K562 (cell line): ENCODE data around the gene CNPPD1. TPM values are rescaled to one million over a fixed set of nuclear protein-coding genes. Genes with fewer than 3 reads are reported as not detected.

ENCODE experiments used
- CCNT2 ChIP-seq: IDR thresholded peaks from 2 replicates; pipeline ENCODE4 v1.6.1; 2011; ENCODE audit warnings: borderline replicate concordance, low read depth, mild to moderate bottlenecking, moderate library complexity, mixed read lengths, low read length; ENCODE audit not compliant: insufficient read length; ENCODE audit errors: extremely low read depth
- ELF4 ChIP-seq: fragments of 450-650 bp; formaldehyde crosslinking; IDR thresholded peaks from 2 replicates; pipeline ENCODE4 v1.4.0; 2022; ENCODE audit warnings: missing genetic modification characterization
- FOXP1 ChIP-seq: sonication (generic); formaldehyde crosslinking; IDR thresholded peaks from 2 replicates; pipeline ENCODE4 v1.8.0; 2022; ENCODE audit warnings: mild to moderate bottlenecking, missing genetic modification reagents
- GATAD2B ChIP-seq: fragments of 450-650 bp; IDR thresholded peaks from 2 replicates; pipeline ENCODE4 v1.6.1; 2017; ENCODE audit warnings: mild to moderate bottlenecking, borderline replicate concordance
- HMG20A ChIP-seq: fragments of 450-650 bp; formaldehyde crosslinking; conservative IDR thresholded peaks from 2 replicates; pipeline ENCODE4 v1.4.0; 2020; ENCODE audit warnings: mild to moderate bottlenecking, mixed read lengths
- ILK ChIP-seq: fragments of 450-650 bp; IDR thresholded peaks from 2 replicates; pipeline ENCODE4 v1.6.1; 2016; ENCODE audit warnings: missing genetic modification characterization, low read depth, mild to moderate bottlenecking, missing compliant biosample characterization, moderate library complexity, borderline replicate concordance
- JUN ChIP-seq, 2 experiments: sonication (generic) in 1 of 2; formaldehyde crosslinking in 1 of 2; IDR thresholded peaks; 2 replicates each; pipeline versions ENCODE4 v1.6.1 to v1.8.0; 2012 to 2022; ENCODE audit warnings: borderline replicate concordance in 2 of 2, mild to moderate bottlenecking in 2 of 2, improper control_type of control experiment in 1 of 2, low read depth in 1 of 2, low read length in 1 of 2, missing genetic modification reagents in 1 of 2
- KAT7 ChIP-seq: sonication (generic); formaldehyde crosslinking; IDR thresholded peaks from 2 replicates; pipeline ENCODE4 v1.8.0; 2022; ENCODE audit warnings: missing genetic modification reagents, mild to moderate bottlenecking, borderline replicate concordance
- KDM1A ChIP-seq, 2 experiments: fragments of 450-650 bp; IDR thresholded peaks; 2 replicates each; pipeline ENCODE4 v1.6.1; 2016; ENCODE audit warnings: mild to moderate bottlenecking in 2 of 2
- MAFG ChIP-seq: fragments of 450-650 bp; conservative IDR thresholded peaks from 2 replicates; pipeline ENCODE4 v1.6.1; 2016; ENCODE audit warnings: missing genetic modification characterization, missing compliant biosample characterization
- MBD2 ChIP-seq: sonication (generic); IDR thresholded peaks from 2 replicates; pipeline ENCODE4 v1.6.1; 2016; ENCODE audit warnings: low read depth, borderline replicate concordance
- MECOM ChIP-seq: fragments of 250-450 bp; sonication (Bioruptor Pico); IDR thresholded peaks from 2 replicates; pipeline ENCODE4 v1.8.0; 2022; ENCODE audit warnings: inconsistent platforms
- MEIS2 ChIP-seq: fragments of 450-650 bp; IDR thresholded peaks from 2 replicates; pipeline ENCODE4 v1.6.1; 2014; ENCODE audit warnings: mild to moderate bottlenecking; ENCODE audit not compliant: partially characterized antibody
- MTA3 ChIP-seq: fragments of 450-650 bp; formaldehyde crosslinking; IDR thresholded peaks from 2 replicates; pipeline ENCODE4 v1.6.1; 2017; ENCODE audit warnings: mild to moderate bottlenecking, borderline replicate concordance
- MYC ChIP-seq, 2 experiments: fragments of 250-450 bp in 1 of 2; sonication (Bioruptor Pico) in 1 of 2; IDR thresholded peaks; 2 replicates each; pipeline versions ENCODE4 v1.5.1 to v1.6.1; 2012 to 2021; ENCODE audit warnings: low read depth in 2 of 2, borderline replicate concordance in 1 of 2, improper control_type of control experiment in 1 of 2, low read length in 1 of 2, mild to moderate bottlenecking in 1 of 2, moderate library complexity in 1 of 2
- MYNN ChIP-seq, 2 experiments: sonication (generic); formaldehyde crosslinking in 1 of 2; IDR thresholded peaks; 2 replicates each; pipeline versions ENCODE4 v1.5.0 to v1.6.1; 2016 to 2020; ENCODE audit warnings: antibody characterized with exemption in 1 of 2, missing genetic modification reagents in 1 of 2
- NEUROD1 ChIP-seq: fragments of 150-350 bp; IDR thresholded peaks from 2 replicates; pipeline ENCODE4 v1.6.1; 2014; ENCODE audit warnings: borderline replicate concordance, low read length, low read depth; ENCODE audit not compliant: partially characterized antibody
- NR1H2 ChIP-seq: sonication (generic); formaldehyde crosslinking; IDR thresholded peaks from 2 replicates; pipeline ENCODE4 v1.4.0; 2020; ENCODE audit warnings: mild to moderate bottlenecking, missing genetic modification reagents
- PRPF4 ChIP-seq: fragments of 200-400 bp; formaldehyde crosslinking; IDR thresholded peaks from one replicate; pipeline ENCODE4 v1.6.1; 2017; ENCODE audit warnings: low read length, low read depth, mild to moderate bottlenecking; ENCODE audit not compliant: insufficient read depth, poor library complexity, severe bottlenecking
- THRAP3 ChIP-seq: fragments of 450-650 bp; IDR thresholded peaks from 2 replicates; pipeline ENCODE4 v1.6.1; 2016; ENCODE audit warnings: mild to moderate bottlenecking, inconsistent platforms, borderline replicate concordance
- TRIM28 ChIP-seq: fragments of 450-650 bp; IDR thresholded peaks from 2 replicates; pipeline ENCODE4 v1.6.1; 2017
- ZBED1 ChIP-seq: IDR thresholded peaks from 2 replicates; pipeline ENCODE4 v1.6.1; 2014
- ZNF212 ChIP-seq: fragments of 450-650 bp; formaldehyde crosslinking; IDR thresholded peaks from 2 replicates; pipeline ENCODE4 v1.4.0; 2020; ENCODE audit warnings: mild to moderate bottlenecking
- ZNF431 ChIP-seq: sonication (generic); formaldehyde crosslinking; IDR thresholded peaks from 2 replicates; pipeline ENCODE4 v1.8.0; 2022; ENCODE audit warnings: mild to moderate bottlenecking, missing genetic modification reagents
- ZNF707 ChIP-seq: fragments of 250-450 bp; sonication (Bioruptor Pico); conservative IDR thresholded peaks from 2 replicates; pipeline ENCODE4 v1.8.0; 2022; ENCODE audit warnings: inconsistent platforms, mild to moderate bottlenecking, moderate library complexity
- polyA plus RNA-seq, 8 experiments: library from polyadenylated mRNA; depleted of rRNA in 4 of 8; stranded (reverse) in 5 of 8; unstranded in 3 of 8; fragments of >200 nt; fragmentation: Nextera tagmentation in 2 of 8; fragmentation: Illumina TruSeq in 1 of 8; extraction: Ambion mirVana in 2 of 8; extraction: Trizol in 1 of 8; gene quantifications; 2 replicates each; pipeline versions ENCODE4 v1.2.1 to v1.2.3, GENCODE V29; 2011 to 2014; ENCODE audit warnings: inconsistent platforms in 1 of 8, missing spikeins in 1 of 8
- total RNA-seq, 7 experiments: library from RNA; depleted of rRNA in 6 of 7; stranded (reverse); fragments of >200 nt in 6 of 7; fragmentation: Illumina TruSeq in 2 of 7; extraction: Trizol in 2 of 7; gene quantifications; 2 replicates each; pipeline versions ENCODE4 v1.2.1 to v1.2.3, GENCODE V29; 2011 to 2021; ENCODE audit warnings: low replicate concordance in 1 of 7
- TF ChIP-seq, protein P1 (sequence below): fragments of 250-450 bp; sonication (Bioruptor Pico); IDR thresholded peaks from 2 replicates; pipeline ENCODE4 v1.4.0; 2020
- TF ChIP-seq, protein P2 (sequence below): sonication (generic); formaldehyde crosslinking; IDR thresholded peaks from 2 replicates; pipeline ENCODE4 v1.8.1; 2023; ENCODE audit warnings: mild to moderate bottlenecking, missing genetic modification reagents

The CNPPD1 gene
- total and polyA plus RNA-seq, 9 of the 15 experiments (the other 6 are each of a cell fraction or from before 2014, with no cell fraction given), result 9.9 to 53.5 (median 27.0) TPM

DNA sequence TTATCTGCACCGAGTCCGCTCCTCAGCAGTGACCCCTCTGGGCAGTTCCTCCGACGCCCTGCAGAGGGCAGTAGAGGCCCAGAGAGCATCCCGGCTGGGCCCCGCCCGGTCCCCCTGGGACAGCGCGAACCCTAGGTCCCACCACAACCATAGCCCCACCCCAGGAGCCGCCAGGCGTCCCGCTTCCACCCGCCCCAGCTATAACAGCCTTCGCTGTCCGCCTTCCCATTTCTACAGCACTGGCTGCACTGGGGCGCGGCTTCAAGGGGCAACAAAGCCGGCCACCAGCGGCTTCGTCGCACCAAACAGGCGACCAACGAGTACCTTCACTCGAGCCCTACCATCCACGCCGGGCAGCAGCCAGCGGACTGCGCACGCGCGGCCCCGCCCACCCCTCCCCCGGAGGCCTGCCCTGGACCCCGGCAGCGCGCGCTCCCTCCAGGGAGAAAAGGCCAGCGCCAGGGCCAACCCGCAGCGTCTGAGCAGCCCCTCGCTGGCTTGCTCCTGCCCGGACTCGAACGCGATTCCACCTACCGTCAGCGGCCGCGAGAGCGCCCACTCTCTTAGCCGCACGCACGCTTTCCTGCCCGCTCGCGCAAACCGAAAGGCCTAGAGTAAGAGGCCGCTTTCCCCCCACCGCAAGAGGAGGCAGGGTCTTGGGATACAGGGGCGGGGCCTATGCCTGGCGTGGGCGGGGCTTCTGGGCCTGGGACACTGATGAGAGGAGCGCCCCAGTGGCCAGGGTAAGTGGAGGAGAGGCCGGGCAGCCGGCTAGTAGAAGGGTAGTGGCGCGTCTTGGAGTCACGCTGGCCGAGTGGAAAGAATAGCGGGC, 16.3 kb downstream of the CNPPD1 start, which contains the start of gene NHEJ1 (continued):
- no peak for TF ChIP-seq THRAP3
- no peak for TF ChIP-seq NR1H2 (CRISPR knock-in tag)
- peak; percentile 69; the same call in 1 of the 2 replicates for TF ChIP-seq MYC (IDR thresholded peaks at IDR 0.05; ENCODE audit: low read depth, low read length)
- TF ChIP-seq MYC (CRISPR knock-in tag; IDR thresholded peaks at IDR 0.05; ENCODE audit: borderline replicate concordance, low read depth), result no peak
- no peak for TF ChIP-seq KDM1A (IDR thresholded peaks at IDR 0.05)
- TF ChIP-seq MTA3, result no peak
- TF ChIP-seq MEIS2, result peak; percentile 9
- TF ChIP-seq, protein P1, sequence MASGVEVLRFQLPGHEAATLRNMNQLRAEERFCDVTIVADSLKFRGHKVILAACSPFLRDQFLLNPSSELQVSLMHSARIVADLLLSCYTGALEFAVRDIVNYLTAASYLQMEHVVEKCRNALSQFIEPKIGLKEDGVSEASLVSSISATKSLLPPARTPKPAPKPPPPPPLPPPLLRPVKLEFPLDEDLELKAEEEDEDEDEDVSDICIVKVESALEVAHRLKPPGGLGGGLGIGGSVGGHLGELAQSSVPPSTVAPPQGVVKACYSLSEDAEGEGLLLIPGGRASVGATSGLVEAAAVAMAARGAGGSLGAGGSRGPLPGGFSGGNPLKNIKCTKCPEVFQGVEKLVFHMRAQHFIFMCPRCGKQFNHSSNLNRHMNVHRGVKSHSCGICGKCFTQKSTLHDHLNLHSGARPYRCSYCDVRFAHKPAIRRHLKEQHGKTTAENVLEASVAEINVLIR, result no peak
- TF ChIP-seq MYNN (IDR thresholded peaks at IDR 0.05), result no peak; the same call in 1 of the 2 replicates
- no peak for TF ChIP-seq MYNN (CRISPR knock-in tag; IDR thresholded peaks at IDR 0.05)
- no peak for TF ChIP-seq ZBED1
- TF ChIP-seq JUN (IDR thresholded peaks at IDR 0.05; ENCODE audit: borderline replicate concordance, low read depth, low read length), result no peak
- no peak for TF ChIP-seq JUN (CRISPR knock-in tag; IDR thresholded peaks at IDR 0.05; ENCODE audit: borderline replicate concordance)
- no peak for TF ChIP-seq GATAD2B
- no peak for TF ChIP-seq ELF4
- TF ChIP-seq ZNF212 (CRISPR knock-in tag), result no peak
- no peak for TF ChIP-seq MBD2
- TF ChIP-seq NEUROD1, result no peak
- no peak for TF ChIP-seq ZNF431
- no peak for TF ChIP-seq PRPF4
- TF ChIP-seq KAT7 (CRISPR knock-in tag), result no peak
- TF ChIP-seq, protein P2, sequence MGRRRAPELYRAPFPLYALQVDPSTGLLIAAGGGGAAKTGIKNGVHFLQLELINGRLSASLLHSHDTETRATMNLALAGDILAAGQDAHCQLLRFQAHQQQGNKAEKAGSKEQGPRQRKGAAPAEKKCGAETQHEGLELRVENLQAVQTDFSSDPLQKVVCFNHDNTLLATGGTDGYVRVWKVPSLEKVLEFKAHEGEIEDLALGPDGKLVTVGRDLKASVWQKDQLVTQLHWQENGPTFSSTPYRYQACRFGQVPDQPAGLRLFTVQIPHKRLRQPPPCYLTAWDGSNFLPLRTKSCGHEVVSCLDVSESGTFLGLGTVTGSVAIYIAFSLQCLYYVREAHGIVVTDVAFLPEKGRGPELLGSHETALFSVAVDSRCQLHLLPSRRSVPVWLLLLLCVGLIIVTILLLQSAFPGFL (CRISPR knock-in tag), result no peak
- TF ChIP-seq FOXP1 (CRISPR knock-in tag), result 0 out of 2 replicates have a peak, but pooled peaks have one; percentile 34
- no peak for TF ChIP-seq HMG20A (CRISPR knock-in tag)
- TF ChIP-seq MAFG (tag), result no peak
- no peak for TF ChIP-seq ILK (tag)
- TF ChIP-seq ZNF707 (CRISPR knock-in tag), result no peak
- no peak for TF ChIP-seq MECOM (CRISPR knock-in tag)
- no peak for TF ChIP-seq TRIM28
- TF ChIP-seq CCNT2, result no peak
